Right lobe of liver (tissue), 6 donors: ENCODE measurements around the gene PEX16. TPM values are rescaled to one million over a fixed set of nuclear protein-coding genes. Genes with fewer than 3 reads are reported as not detected.

Source experiments
- ATAC-seq, 4 donors: fragments of 200-7000 bp; cut with Tn5 transposase; one replicate each; pipeline ENCODE4 v1.9.1; 2020; ENCODE audit warnings: mild to moderate bottlenecking in 4 of 4, moderate library complexity in 4 of 4
- DNase-seq, 3 donors: peaks; one replicate each; pipeline ENCODE4 v3.0.0-alpha.2; 2020
- H3K27ac ChIP-seq, 3 donors: fragments of 200-600 bp; one replicate each; pipeline ENCODE4 v1.8.0; 2022
- H3K27me3 ChIP-seq, 2 donors: fragments of 200-600 bp; one replicate each; pipeline ENCODE4 v1.8.0; 2022
- H3K36me3 ChIP-seq, 4 donors: fragments of 200-600 bp; sonication (generic) in 1 of 4; one replicate each; pipeline versions ENCODE4 v1.5.1 to v1.8.0; 2017 to 2022; ENCODE audit warnings: control low read depth in 1 of 4
- H3K4me1 ChIP-seq, 4 donors: fragments of 200-600 bp; sonication (generic) in 1 of 4; one replicate each; pipeline versions ENCODE4 v1.5.1 to v1.8.0; 2017 to 2022; ENCODE audit warnings: control low read depth in 1 of 4
- H3K4me3 ChIP-seq, 3 donors: fragments of 200-600 bp; one replicate each; pipeline ENCODE4 v1.8.0; 2022
- H3K9me3 ChIP-seq, 4 donors: fragments of 200-600 bp; sonication (generic) in 1 of 4; one replicate each; pipeline versions ENCODE4 v1.5.1 to v1.8.0; 2017 to 2022; ENCODE audit warnings: control low read depth in 1 of 4
- CTCF ChIP-seq, 4 donors: fragments of 200-600 bp in 3 of 4; fragments of 450-650 bp in 1 of 4; IDR thresholded peaks; one replicate each; pipeline versions ENCODE4 v1.5.1 to v1.8.0; 2016 to 2022; ENCODE audit warnings: antibody characterized with exemption in 4 of 4, mild to moderate bottlenecking in 2 of 4
- POLR2A ChIP-seq: fragments of 450-650 bp; IDR thresholded peaks from one replicate; pipeline ENCODE4 v1.6.1; 2017; ENCODE audit warnings: antibody characterized with exemption, mild to moderate bottlenecking
- WGBS: methylation state at CpG from one replicate; pipeline ENCODE4 v1.1.6; 2018; ENCODE audit warnings: low coverage, low lambda C conversion rate; ENCODE audit not compliant: insufficient coverage; ENCODE audit errors: missing lambda C conversion rate; 5-methylcytosine and 5-hydroxymethylcytosine counted together
- intact Hi-C, 2 donors: fragments of 100-400 bp; cut with DNase I; formaldehyde crosslinking; loops; one replicate each; pipeline versions ENCODE4 v1.11.2 to v1.14.1; 2022
- total RNA-seq, 6 experiments: library from RNA; depleted of rRNA in 2 of 6; stranded (reverse); fragments of >200 nt in 2 of 6; fragmentation: NEBNext Ultra II Directional in 3 of 6; extraction: Animal tissue kit (Norgen Biotek cat#: 25700) in 3 of 6; gene quantifications; one replicate each; pipeline versions ENCODE4 v1.1.0 to v1.2.4, GENCODE V29; 2016 to 2023
- donor health status: DM: no; HTN: yes; CAD: no.
- donor health status: DM: no; HTN: no; CAD: no.
- donor health status: DM: no; HTN: no; CAD: no.
- donor health status: DM: no; HTN: yes; CAD: no.
- donor health status: DM: no; HTN: yes; CAD: no.

Gene PEX16
- total RNA-seq, 6 experiments from 2014 or later: 17.9 to 36.7 (median 32.4) TPM

GRCh38 chr11:45930951-45931570 is 13.4 kb upstream of the PEX16 start:
- H3K9me3 ChIP-seq: no peaks in the 10 kb centered on the region
- ATAC-seq: no peak
- DNase-seq: no peak
- intact Hi-C loops: no loop called here
- 80% methylated on average over 1 of the region's 8 CpGs for WGBS
- no peak overlapping the region for H3K27ac ChIP-seq
- H3K4me3 ChIP-seq: no peak overlapping the region
- no peaks in the 10 kb centered on the region for H3K27me3 ChIP-seq
- peaks cover 0 to 24% (median 11%) of the 10 kb centered on the region in 4 donors for H3K4me1 ChIP-seq
- TF ChIP-seq POLR2A: no peak
- TF ChIP-seq CTCF (IDR thresholded peaks at IDR 0.05): no peak
- peaks cover 0 to 12% (median 3%) of the 10 kb centered on the region in 4 donors for H3K36me3 ChIP-seq

- Histone ChIP-seq H3K4me3 (no peak overlapping the region), H3K36me3 (peaks cover 0 to 5% (median 2%) of the 10 kb centered on the region in 4 donors), H3K4me1 (peaks cover 0 to 23% (median 11%) of the 10 kb centered on the region in 4 donors), H3K27me3 (no peaks in the 10 kb centered on the region), H3K9me3 (no peaks in the 10 kb centered on the region), H3K27ac (no peak overlapping the region)
- no peak for ATAC-seq
- TF ChIP-seq CTCF (IDR thresholded peaks at IDR 0.05) (no peak), POLR2A (no peak)
- DNase-seq: peak in 1 of 3 donors; percentile 60
- WGBS: 61% methylated on average over 6 of the region's 14 CpGs
- intact Hi-C loops: no loop called here
Observed at GRCh38 chr11:45930031-45930794, 12.5 kb upstream of the PEX16 start.

- H3K4me1 ChIP-seq: peaks cover 0 to 18% (median 10%) of the 10 kb centered on the region in 4 donors
- H3K9me3 ChIP-seq: no peaks in the 10 kb centered on the region
- no peaks in the 10 kb centered on the region for H3K27me3 ChIP-seq
- 59% methylated on average over 3 of the region's 10 CpGs for WGBS
- DNase-seq (no peak), ATAC-seq (no peak)
- no peak overlapping the region for H3K27ac ChIP-seq
- H3K4me3 ChIP-seq: no peak overlapping the region
- TF ChIP-seq CTCF (IDR thresholded peaks at IDR 0.05) (no peak), POLR2A (no peak)
- peaks cover 0 to under 1% (median 0%) of the 10 kb centered on the region in 4 donors for H3K36me3 ChIP-seq
- intact Hi-C loops: no loop called here
Observed at GRCh38 chr11:45929486-45930030, 11.9 kb upstream of the PEX16 start.

- Histone ChIP-seq H3K4me1 (peaks cover 0 to 9% (median 4%) of the 10 kb centered on the region in 4 donors), H3K9me3 (no peaks in the 10 kb centered on the region), H3K27me3 (no peaks in the 10 kb centered on the region), H3K27ac (no peak overlapping the region), H3K4me3 (no peak overlapping the region), H3K36me3 (no peaks in the 10 kb centered on the region)
- ATAC-seq (no peak), DNase-seq (peak in 1 of 3 donors; percentile 41)
- 87% methylated on average over 3 of the region's 13 CpGs for WGBS
- no peak for TF ChIP-seq POLR2A
- no peak for TF ChIP-seq CTCF (IDR thresholded peaks at IDR 0.05)
- intact Hi-C loops: no loop called here
Observed at GRCh38 chr11:45928535-45929215, 11.0 kb upstream of the PEX16 start.
